Natural killer cell (primary cell): Measurements from ENCODE around the gene INTS15. TPM values are rescaled to one million over a fixed set of nuclear protein-coding genes. Genes with fewer than 3 reads are reported as not detected.

Source experiments
- ATAC-seq, 3 donors: fragments of 150-1000 bp in 2 of 3; fragments of 200-7000 bp in 1 of 3; cut with Tn5 transposase; 1 replicate in 1 of 3; 2 replicates in 2 of 3; pipeline ENCODE4 v1.10.0; 2021; ENCODE audit warnings: mild to moderate bottlenecking in 2 of 3, moderate library complexity in 2 of 3
- DNase-seq, 2 donors: peaks; one replicate each; pipeline versions ENCODE4 v3.0.0 to v3.0.0-alpha.2; 2013 to 2021; ENCODE audit warnings: mixed read lengths in 1 of 2
- H3K27ac ChIP-seq: one replicate; pipeline ENCODE4 v1.5.1; 2013; ENCODE audit warnings: mild to moderate bottlenecking, low read length
- H3K27me3 ChIP-seq: one replicate; pipeline ENCODE4 v1.6.1; 2013; ENCODE audit warnings: low read length; ENCODE audit not compliant: control insufficient read depth, insufficient read depth
- H3K36me3 ChIP-seq: one replicate; pipeline ENCODE4 v1.6.1; 2013; ENCODE audit warnings: low read length; ENCODE audit not compliant: control insufficient read depth, insufficient read depth
- H3K4me1 ChIP-seq: one replicate; pipeline ENCODE4 v1.6.1; 2013; ENCODE audit warnings: low read length; ENCODE audit not compliant: control insufficient read depth, insufficient read depth
- H3K4me3 ChIP-seq: one replicate; pipeline ENCODE4 v1.5.1; 2013; ENCODE audit warnings: low read length
- H3K9me3 ChIP-seq: one replicate; pipeline ENCODE4 v1.6.1; 2013; ENCODE audit warnings: low read length; ENCODE audit not compliant: control insufficient read depth, insufficient read depth
- H3K27ac Mint-ChIP-seq, 2 donors: one replicate each; pipeline ENCODE4 v1.8.0; 2022; ENCODE audit warnings: mild to moderate bottlenecking in 2 of 2, mixed read lengths in 2 of 2, moderate library complexity in 1 of 2
- H3K27me3 Mint-ChIP-seq, 2 donors: one replicate each; pipeline ENCODE4 v1.8.0; 2022; ENCODE audit warnings: low read depth in 2 of 2, mixed read lengths in 2 of 2
- H3K36me3 Mint-ChIP-seq: one replicate; pipeline ENCODE4 v1.8.0; 2022; ENCODE audit warnings: mixed read lengths
- H3K4me1 Mint-ChIP-seq, 2 donors: one replicate each; pipeline ENCODE4 v1.8.0; 2022; ENCODE audit warnings: mixed read lengths in 2 of 2
- H3K4me3 Mint-ChIP-seq: one replicate; pipeline ENCODE4 v1.8.0; 2022; ENCODE audit warnings: mild to moderate bottlenecking, moderate library complexity, mixed read lengths
- H3K9me3 Mint-ChIP-seq, 2 donors: one replicate each; pipeline ENCODE4 v1.8.0; 2022; ENCODE audit warnings: mixed read lengths in 2 of 2
- CTCF ChIP-seq: fragments of 200-600 bp; IDR thresholded peaks from one replicate; pipeline ENCODE4 v1.8.0; 2022; ENCODE audit warnings: antibody characterized with exemption
- WGBS: methylation state at CpG from one replicate; pipeline ENCODE4 v1.1.7; 2013; ENCODE audit warnings: missing lambda C conversion rate; ENCODE audit not compliant: insufficient coverage; 5-methylcytosine and 5-hydroxymethylcytosine counted together
- intact Hi-C: fragments of 100-400 bp; cut with micrococcal nuclease; formaldehyde crosslinking; loops from one replicate; pipeline ENCODE4 v1.14.2; 2022
- total RNA-seq, 4 donors: library from RNA; stranded (reverse); fragments of 120-200 nt in 1 of 4; gene quantifications; one replicate each; pipeline versions ENCODE4 v1.2.3 to v1.2.4, GENCODE V29; 2013 to 2022

Gene INTS15
- total RNA-seq, 3 donors from 2014 or later (not counting 1 experiment from before 2014, with no cell fraction given), result 47.5 to 70.1 (median 60.7) TPM

GRCh38 chr7:6607651-6608051 lies 17.8 kb downstream of the INTS15 start:
- Mint-ChIP-seq H3K27me3 (no peaks in the 10 kb centered on the region), H3K9me3 (no peaks in the 10 kb centered on the region), H3K27ac (no peak overlapping the region), H3K4me1 (peaks cover 0 to 13% of the 10 kb centered on the region in 2 donors), H3K36me3 (no peaks in the 10 kb centered on the region), H3K4me3 (no peak overlapping the region)
- Histone ChIP-seq H3K4me3 (no peak overlapping the region), H3K27ac (no peak overlapping the region), H3K36me3 (peaks cover 10% of the 10 kb centered on the region), H3K27me3 (no peaks in the 10 kb centered on the region), H3K4me1 (no peaks in the 10 kb centered on the region), H3K9me3 (no peaks in the 10 kb centered on the region)
- TF ChIP-seq CTCF, result no peak
- 96% methylated on average over 38 of the region's 38 CpGs for WGBS
- DNase-seq, result no peak
- peak in 1 of 3 donors; percentile 18 for ATAC-seq
- intact Hi-C loops, result no loop called here

- no peak for TF ChIP-seq CTCF
- intact Hi-C loops, result no loop called here
- WGBS, result 95% methylated on average over 26 of the region's 27 CpGs
Measured at GRCh38 chr7:6608081-6608480, 18.3 kb downstream of the INTS15 start.

GRCh38 chr7:6608794-6609193 lies 19.0 kb downstream of the INTS15 start:
- Mint-ChIP-seq H3K9me3 (no peaks in the 10 kb centered on the region), H3K27ac (no peak overlapping the region), H3K27me3 (no peaks in the 10 kb centered on the region), H3K36me3 (no peaks in the 10 kb centered on the region), H3K4me3 (no peak overlapping the region), H3K4me1 (peaks cover 0 to 13% of the 10 kb centered on the region in 2 donors)
- no peak for TF ChIP-seq CTCF
- intact Hi-C loops, result no loop called here
- 98% methylated on average over 12 of the region's 12 CpGs for WGBS
- H3K36me3 ChIP-seq, result peaks cover 9% of the 10 kb centered on the region
- DNase-seq (no peak), ATAC-seq (no peak)
- H3K27ac ChIP-seq, result no peak overlapping the region
- H3K9me3 ChIP-seq, result no peaks in the 10 kb centered on the region
- no peak overlapping the region for H3K4me3 ChIP-seq
- H3K27me3 ChIP-seq, result no peaks in the 10 kb centered on the region
- H3K4me1 ChIP-seq, result no peaks in the 10 kb centered on the region

More at GRCh38 chr7:6608081-6608480, 18.3 kb downstream of the INTS15 start:
- peaks cover 9% of the 10 kb centered on the region for H3K36me3 ChIP-seq
- Mint-ChIP-seq H3K4me3 (no peak overlapping the region), H3K27me3 (no peaks in the 10 kb centered on the region), H3K36me3 (no peaks in the 10 kb centered on the region), H3K4me1 (peaks cover 0 to 13% of the 10 kb centered on the region in 2 donors), H3K9me3 (no peaks in the 10 kb centered on the region), H3K27ac (no peak overlapping the region)
- H3K9me3 ChIP-seq, result no peaks in the 10 kb centered on the region
- H3K27ac ChIP-seq, result no peak overlapping the region
- no peaks in the 10 kb centered on the region for H3K4me1 ChIP-seq
- ATAC-seq (no peak), DNase-seq (no peak)
- no peaks in the 10 kb centered on the region for H3K27me3 ChIP-seq
- H3K4me3 ChIP-seq, result no peak overlapping the region

- ATAC-seq (no peak), DNase-seq (no peak)
- 82% methylated on average over 5 of the region's 7 CpGs for WGBS
- Mint-ChIP-seq H3K36me3 (no peaks in the 10 kb centered on the region), H3K4me3 (no peak overlapping the region), H3K27me3 (peaks cover 0 to 3% of the 10 kb centered on the region in 2 donors), H3K27ac (no peak overlapping the region), H3K4me1 (peaks cover 10 to 24% of the 10 kb centered on the region in 2 donors), H3K9me3 (no peaks in the 10 kb centered on the region)
- Histone ChIP-seq H3K4me3 (no peak overlapping the region), H3K27ac (no peak overlapping the region), H3K36me3 (no peaks in the 10 kb centered on the region), H3K9me3 (no peaks in the 10 kb centered on the region), H3K27me3 (no peaks in the 10 kb centered on the region), H3K4me1 (peaks cover 21% of the 10 kb centered on the region)
- intact Hi-C loops, result no loop called here
- TF ChIP-seq CTCF, result no peak
Measured at GRCh38 chr7:6612819-6613218, 23.0 kb downstream of the INTS15 start.
